SK-MEL-5 (cell line): Measurements from ENCODE around the gene SIN3B. TPM values are rescaled to one million over a fixed set of nuclear protein-coding genes. Genes with fewer than 3 reads are reported as not detected.

Experiments used
- DNase-seq: peaks from one replicate; pipeline ENCODE4 v3.0.0-alpha.2; 2016; ENCODE audit warnings: low read depth, low spot score
- in situ Hi-C: cut with HindIII; loops from 2 replicates; pipeline ENCODE4 v1.10.0; 2016; ENCODE audit warnings: low sequenced_read_pairs, high pct_unique_total_duplicates, low pct_unique_long_range_greater_than_20kb
- total RNA-seq: library from RNA; depleted of rRNA; stranded (reverse); fragments of >200 nt; shearing (Covaris generic); gene quantifications from 2 replicates; pipeline ENCODE4 v1.2.3, GENCODE V29; 2014

The SIN3B gene
- total RNA-seq, 1 experiment from 2014 or later: 14.4 TPM

- in situ Hi-C loops: no loop called here
- no peak for DNase-seq
These were observed 14.6 kb upstream of the SIN3B start for GRCh38 chr19:16814526-16815100.

GRCh38 chr19:16820056-16820455 is 9.1 kb upstream of the SIN3B start:
- DNase-seq: peak; percentile 71
- in situ Hi-C loops: no loop called here

- DNase-seq: no peak
- in situ Hi-C loops: no loop called here
These were observed 8.1 kb upstream of the SIN3B start for GRCh38 chr19:16821081-16821480.

GRCh38 chr19:16822648-16823047 is 6.5 kb upstream of the SIN3B start:
- in situ Hi-C loops: no loop called here
- DNase-seq: no peak

GRCh38 chr19:16824658-16825311 is 4.4 kb upstream of the SIN3B start:
- no peak for DNase-seq
- in situ Hi-C loops: no loop called here

- peak; percentile 28 for DNase-seq
- in situ Hi-C loops: no loop called here
These were observed 3.7 kb upstream of the SIN3B start for GRCh38 chr19:16825312-16826052.

GRCh38 chr19:16829822-16830289 is 658 bp downstream of the SIN3B start:
- in situ Hi-C loops: no loop called here

GRCh38 chr19:16830679-16831078 is 1.5 kb downstream of the SIN3B start:
- in situ Hi-C loops: no loop called here
- no peak for DNase-seq

More at GRCh38 chr19:16829822-16830289, 658 bp downstream of the SIN3B start:
- no peak for DNase-seq

- in situ Hi-C loops: no loop called here
- no peak for DNase-seq
These were observed 2.3 kb downstream of the SIN3B start for GRCh38 chr19:16831531-16831930.

- in situ Hi-C loops: no loop called here
- DNase-seq: no peak
These were observed 5.5 kb downstream of the SIN3B start for GRCh38 chr19:16834747-16835146.

- in situ Hi-C loops: no loop called here
- no peak for DNase-seq
These were observed 7.2 kb downstream of the SIN3B start for GRCh38 chr19:16836115-16837034.

- in situ Hi-C loops: no loop called here
- DNase-seq: no peak
These were observed 7.8 kb downstream of the SIN3B start for GRCh38 chr19:16837035-16837362.

- DNase-seq: no peak
- in situ Hi-C loops: no loop called here
These were observed 12.3 kb downstream of the SIN3B start for GRCh38 chr19:16841391-16841926.

- no peak for DNase-seq
- in situ Hi-C loops: no loop called here
These were observed 17.7 kb downstream of the SIN3B start for GRCh38 chr19:16846901-16847300.

GRCh38 chr19:16847430-16847829 is 18.2 kb downstream of the SIN3B start:
- in situ Hi-C loops: no loop called here
- no peak for DNase-seq

- no peak for DNase-seq
- in situ Hi-C loops: no loop called here
These were observed 20.0 kb downstream of the SIN3B start for GRCh38 chr19:16849168-16849567.

- in situ Hi-C loops: no loop called here
- DNase-seq: no peak
These were observed 20.9 kb downstream of the SIN3B start for GRCh38 chr19:16850133-16850532.
